Common myeloid progenitor, CD34-positive (primary cell): ENCODE measurements around the gene CTF1.

Source experiments
- CTCF ChIA-PET: fragments of 350-600 bp; sonication (Branson Sonifier 250); formaldehyde crosslinking; loops from one replicate; lab custom pipeline; 2021; ENCODE audit warnings: antibody characterized with exemption; lab: Charles Lee
- POLR2A ChIA-PET: fragments of 350-600 bp; sonication (Branson Sonifier 250); formaldehyde crosslinking; loops from one replicate; lab custom pipeline; 2021; ENCODE audit warnings: antibody characterized with exemption; lab: Charles Lee
- DNase-seq, 3 donors: peaks; one replicate each; pipeline versions ENCODE4 v3.0.0 to v3.0.0-alpha.2; 2013
- H3K27ac ChIP-seq, 2 experiments: 1 replicate in 1 of 2; 2 replicates in 1 of 2; pipeline ENCODE4 v1.7.0; 2013; ENCODE audit warnings: inconsistent platforms in 2 of 2, low read length in 2 of 2, mild to moderate bottlenecking in 2 of 2, low read depth in 1 of 2, moderate library complexity in 1 of 2; ENCODE audit not compliant: severe bottlenecking in 2 of 2, insufficient read depth in 1 of 2, poor library complexity in 1 of 2
- H3K27me3 ChIP-seq, 5 experiments: replicated peaks in 2 of 5; 1 replicate in 3 of 5; 2 replicates in 2 of 5; pipeline versions ENCODE4 v1.6.1 to v1.7.0; 2013; ENCODE audit warnings: low read length in 4 of 5, mild to moderate bottlenecking in 2 of 5, moderate library complexity in 2 of 5, inconsistent platforms in 1 of 5; ENCODE audit not compliant: insufficient read depth in 5 of 5, control insufficient read depth in 4 of 5
- H3K36me3 ChIP-seq, 4 experiments: 1 replicate in 2 of 4; 2 replicates in 2 of 4; pipeline versions ENCODE4 v1.6.1 to v1.7.0; 2013; ENCODE audit warnings: low read length in 3 of 4, control low read depth in 1 of 4, mild to moderate bottlenecking in 1 of 4; ENCODE audit not compliant: control insufficient read depth in 4 of 4, insufficient read depth in 4 of 4
- H3K4me1 ChIP-seq, 4 experiments: 1 replicate in 3 of 4; 2 replicates in 1 of 4; pipeline versions ENCODE4 v1.6.1 to v1.7.1; 2013; ENCODE audit warnings: low read length in 3 of 4, mild to moderate bottlenecking in 3 of 4, control low read depth in 1 of 4, inconsistent platforms in 1 of 4, moderate library complexity in 1 of 4; ENCODE audit not compliant: control insufficient read depth in 4 of 4, insufficient read depth in 4 of 4; ENCODE audit errors: control extremely low read depth in 1 of 4
- H3K4me3 ChIP-seq, 7 experiments: 1 replicate in 4 of 7; 2 replicates in 3 of 7; pipeline versions ENCODE4 v1.5.1 to v1.7.0; 2013; ENCODE audit warnings: mild to moderate bottlenecking in 7 of 7, low read length in 6 of 7, moderate library complexity in 6 of 7, inconsistent platforms in 2 of 7, low read depth in 2 of 7, control low read depth in 1 of 7; ENCODE audit not compliant: insufficient read depth in 4 of 7, control insufficient read depth in 1 of 7; ENCODE audit errors: extremely low read depth in 1 of 7
- H3K9me3 ChIP-seq, 5 experiments: 1 replicate in 4 of 5; 2 replicates in 1 of 5; pipeline versions ENCODE4 v1.6.1 to v1.7.1; 2013; ENCODE audit warnings: low read length in 4 of 5, mild to moderate bottlenecking in 2 of 5, inconsistent platforms in 1 of 5, low read depth in 1 of 5, moderate library complexity in 1 of 5; ENCODE audit not compliant: control insufficient read depth in 4 of 5, insufficient read depth in 2 of 5; ENCODE audit errors: control extremely low read depth in 1 of 5
- WGBS: methylation state at CpG from one replicate; pipeline ENCODE4 v1.1.5; 2013; ENCODE audit not compliant: insufficient coverage; 5-methylcytosine and 5-hydroxymethylcytosine counted together

CTF1 gene

GRCh38 chr16:30903002-30903401 is 6.6 kb downstream of the CTF1 start:
- Histone ChIP-seq H3K4me3 (peak overlapping the region in 6 of 7 experiments; percentile 70 to 82 (median 76)), H3K4me1 (peaks cover 0 to 55% (median 42%) of the 10 kb centered on the region in 4 experiments), H3K36me3 (no peaks in the 10 kb centered on the region), H3K9me3 (no peaks in the 10 kb centered on the region), H3K27me3 (no peaks in the 10 kb centered on the region), H3K27ac (peak overlapping the region; percentile 77 to 81)
- WGBS: 63% methylated on average over 4 of the region's 4 CpGs
- peak in 1 of 3 donors; percentile 20 for DNase-seq
- ChIA-PET CTCF (interaction anchor here (0.8 to 3.6 kb wide), 9 partner anchors 9 to 58 kb away, joined by 3 to 52 read pairs (median 7); no protein-coding TSS in a partner anchor), POLR2A (interaction anchor here (1.4 to 1.8 kb wide), 2 partner anchors 58 to 245 kb away, joined by 3 to 7 read pairs; partner anchors contain the start of gene FBRS)

GRCh38 chr16:30903596-30903995 is 7.2 kb downstream of the CTF1 start:
- H3K4me1 ChIP-seq: peaks cover 0 to 57% (median 44%) of the 10 kb centered on the region in 4 experiments
- CTCF ChIA-PET: interaction anchor here (1.4 to 3.3 kb wide), 5 partner anchors 9 to 59 kb away, joined by 3 to 52 read pairs (median 8); no protein-coding TSS in a partner anchor
- POLR2A ChIA-PET: no interaction called here
- H3K27ac ChIP-seq: peak overlapping the region; percentile 22 to 81
- no peaks in the 10 kb centered on the region for H3K36me3 ChIP-seq
- WGBS: 3% methylated on average over 4 of the region's 4 CpGs
- H3K27me3 ChIP-seq: no peaks in the 10 kb centered on the region
- H3K4me3 ChIP-seq: peak overlapping the region in 3 of 7 experiments; percentile 12 to 45 (median 28)
- peak; percentile 51 to 84 (median 74) for DNase-seq
- no peaks in the 10 kb centered on the region for H3K9me3 ChIP-seq

GRCh38 chr16:30904114-30904780 is 7.8 kb downstream of the CTF1 start:
- Histone ChIP-seq H3K27me3 (no peaks in the 10 kb centered on the region), H3K9me3 (no peaks in the 10 kb centered on the region), H3K4me1 (peaks cover 0 to 57% (median 44%) of the 10 kb centered on the region in 4 experiments), H3K36me3 (no peaks in the 10 kb centered on the region), H3K27ac (peak overlapping the region; percentile 22 to 81), H3K4me3 (peak overlapping the region in 5 of 7 experiments; percentile 3 to 45 (median 37))
- CTCF ChIA-PET: interaction anchor here (1.4 to 3.2 kb wide), 3 partner anchors 11 to 60 kb away, joined by 3 to 11 read pairs (median 6); no protein-coding TSS in a partner anchor
- POLR2A ChIA-PET: no interaction called here
- WGBS: 69% methylated on average over 19 of the region's 19 CpGs
- peak in 2 of 3 donors; percentile 53 to 71 for DNase-seq

- POLR2A ChIA-PET: no interaction called here
These were observed 10.7 kb downstream of the CTF1 start for GRCh38 chr16:30907064-30907463.

GRCh38 chr16:30910427-30911029 is 14.1 kb downstream of the CTF1 start:
- POLR2A ChIA-PET: no interaction called here
- CTCF ChIA-PET: interaction anchor here (1.1 to 1.8 kb wide), 2 partner anchors 32 to 65 kb away, joined by 4 to 7 read pairs; no protein-coding TSS in a partner anchor
- DNase-seq: no peak
- H3K9me3 ChIP-seq: no peaks in the 10 kb centered on the region
- no peaks in the 10 kb centered on the region for H3K27me3 ChIP-seq
- peak overlapping the region in 1 of 7 experiments; percentile 23 for H3K4me3 ChIP-seq
- H3K27ac ChIP-seq: no peak overlapping the region
- 56% methylated on average over 11 of the region's 18 CpGs for WGBS
- peaks cover 0 to 29% (median 16%) of the 10 kb centered on the region in 4 experiments for H3K4me1 ChIP-seq
- no peaks in the 10 kb centered on the region for H3K36me3 ChIP-seq

More at GRCh38 chr16:30907064-30907463, 10.7 kb downstream of the CTF1 start:
- CTCF ChIA-PET: no interaction called here
- Histone ChIP-seq H3K27me3 (no peaks in the 10 kb centered on the region), H3K36me3 (no peaks in the 10 kb centered on the region), H3K9me3 (no peaks in the 10 kb centered on the region), H3K4me3 (no peak overlapping the region), H3K4me1 (peaks cover 0 to 59% (median 46%) of the 10 kb centered on the region in 4 experiments), H3K27ac (no peak overlapping the region)
- no peak for DNase-seq
- 94% methylated on average over 2 of the region's 4 CpGs for WGBS

GRCh38 chr16:30912794-30913412 is 16.5 kb downstream of the CTF1 start:
- CTCF ChIA-PET: interaction anchor here (0.6 to 2.3 kb wide), 3 partner anchors 10 to 99 kb away, joined by 5 to 8 read pairs (median 8); no protein-coding TSS in a partner anchor
- peaks cover 0 to 17% (median 11%) of the 10 kb centered on the region in 4 experiments for H3K4me1 ChIP-seq
- no peak overlapping the region for H3K27ac ChIP-seq
- no peak overlapping the region for H3K4me3 ChIP-seq
- H3K27me3 ChIP-seq: no peaks in the 10 kb centered on the region
- no peaks in the 10 kb centered on the region for H3K36me3 ChIP-seq
- POLR2A ChIA-PET: no interaction called here
- no peak for DNase-seq
- 94% methylated on average over 6 of the region's 6 CpGs for WGBS
- H3K9me3 ChIP-seq: no peaks in the 10 kb centered on the region
